CD4-positive, alpha-beta T cell treated with Interleukin-15 for 4 hours (primary cell): ENCODE data around the gene PFN4.

Experiments used
- DNase-seq: peaks from one replicate; pipeline ENCODE4 v3.0.0-alpha.2; 2020; ENCODE audit warnings: low spot score

PFN4 gene

DNA sequence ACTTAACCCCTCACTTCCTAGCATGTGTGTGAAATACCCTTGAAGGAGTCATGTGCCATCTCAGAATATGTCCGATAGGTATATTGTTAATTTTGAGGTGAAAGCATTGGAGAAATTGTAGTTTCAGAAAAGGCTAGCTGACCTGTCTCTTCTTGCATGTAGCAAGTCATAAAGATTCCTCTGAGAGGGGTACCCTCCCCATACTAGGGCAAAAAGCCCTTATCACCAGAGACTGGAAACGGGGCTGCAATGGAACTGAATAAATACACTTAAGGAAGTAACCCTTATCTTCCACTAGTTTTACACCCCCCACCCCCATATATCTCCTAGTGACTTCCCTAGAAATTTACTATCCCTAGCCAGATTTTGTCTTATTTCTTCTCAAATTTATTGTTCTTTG lies 45.3 kb downstream of the PFN4 start:
- DNase-seq, result no peak

GRCh38 chr2:24077535-24077877 lies 45.6 kb downstream of the PFN4 start:
- DNase-seq, result no peak

GRCh38 chr2:24076849-24077534 lies 46.1 kb downstream of the PFN4 start:
- DNase-seq, result no peak

DNA sequence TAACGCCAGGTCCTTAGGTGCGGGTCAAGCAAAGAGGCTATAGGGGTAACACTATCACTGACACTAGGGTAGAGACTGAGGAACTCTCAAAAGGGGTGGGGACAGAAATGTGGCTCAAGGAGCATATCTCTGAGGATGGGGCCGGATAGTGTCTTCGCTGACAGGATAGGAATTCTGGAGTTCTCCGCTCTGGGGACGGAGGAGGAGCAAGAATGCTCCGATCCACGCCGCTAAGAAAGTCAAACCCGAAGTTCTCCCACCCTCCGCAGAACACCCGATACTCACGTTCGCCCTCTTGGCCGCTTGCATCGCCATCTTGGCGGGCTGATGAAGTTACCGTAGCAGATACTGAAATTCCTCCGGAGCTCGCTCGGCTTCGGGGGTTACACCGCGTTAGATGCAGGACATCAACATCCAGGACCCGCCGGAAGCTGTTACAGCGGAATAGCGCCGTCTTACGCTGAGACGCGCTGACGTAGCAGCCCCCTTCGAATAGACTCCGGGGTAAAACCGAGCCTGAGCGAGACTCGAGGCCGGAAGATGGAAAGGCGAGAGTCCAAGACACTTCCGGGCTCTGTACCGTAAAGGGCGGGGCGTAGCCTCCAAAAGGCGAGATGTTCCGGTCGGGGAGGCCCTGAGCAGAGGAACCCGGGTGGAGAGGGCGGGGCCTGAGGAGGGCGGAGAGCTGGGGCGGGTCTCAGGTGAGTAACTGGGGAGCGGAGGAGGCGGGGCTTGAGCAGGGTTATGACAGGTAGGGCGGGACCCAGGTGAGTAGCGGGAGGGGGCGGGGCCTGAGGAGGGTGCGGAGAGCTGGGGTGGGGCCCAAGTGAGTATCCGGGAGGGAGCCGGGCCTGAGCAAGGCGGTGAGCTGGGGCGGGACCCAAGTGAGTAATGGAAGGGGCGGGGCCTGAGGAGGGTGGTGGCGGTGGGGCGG lies 47.0 kb downstream of the PFN4 start, which contains the start of gene SF3B6:
TSS of gene SF3B6 (minus strand) at position 412 of the 934 bp plus-strand sequence. CDS start at position 315, 97 bp downstream.
- DNase-seq, result peak; percentile 100

DNA sequence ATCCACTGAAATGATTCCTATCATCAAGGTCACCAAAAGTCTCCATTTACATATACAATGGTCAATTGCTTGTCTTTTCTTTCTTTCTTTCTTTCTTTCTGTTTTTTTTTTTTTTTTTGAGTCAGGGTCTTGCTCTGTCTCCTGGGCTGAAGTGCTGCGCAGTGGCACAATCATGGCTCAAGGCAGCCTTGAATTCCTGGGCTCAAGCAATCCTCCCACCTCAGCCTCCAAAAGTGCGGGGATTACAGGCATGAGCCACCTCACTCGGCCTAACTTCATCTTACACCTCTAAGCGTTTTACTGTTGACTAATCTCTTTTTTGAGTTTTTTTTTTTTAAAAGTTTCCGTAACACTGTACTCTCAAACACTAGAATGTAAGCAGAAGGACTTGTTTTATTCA lies 47.9 kb downstream of the PFN4 start:
- no peak for DNase-seq

GRCh38 chr2:24073816-24074215 lies 49.3 kb downstream of the PFN4 start:
- DNase-seq, result no peak

DNA sequence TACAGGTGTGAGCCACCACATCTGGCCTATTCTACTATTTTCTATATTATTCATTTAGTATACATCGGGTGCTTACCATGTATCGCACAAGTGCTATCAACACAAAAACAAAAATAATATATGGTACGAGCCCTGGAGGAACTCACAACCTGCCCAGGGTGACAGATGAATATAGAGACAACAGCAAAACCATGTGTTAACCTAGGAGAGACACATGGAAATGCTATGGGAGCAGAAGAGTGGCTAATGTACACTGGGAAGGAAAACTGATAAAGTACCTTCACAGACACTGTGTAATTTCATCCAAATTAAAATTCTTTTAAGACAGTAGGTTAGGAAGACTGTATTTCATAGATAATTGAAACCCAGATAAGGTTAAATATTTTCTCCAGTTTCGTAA lies 50.9 kb downstream of the PFN4 start:
- no peak for DNase-seq

DNA sequence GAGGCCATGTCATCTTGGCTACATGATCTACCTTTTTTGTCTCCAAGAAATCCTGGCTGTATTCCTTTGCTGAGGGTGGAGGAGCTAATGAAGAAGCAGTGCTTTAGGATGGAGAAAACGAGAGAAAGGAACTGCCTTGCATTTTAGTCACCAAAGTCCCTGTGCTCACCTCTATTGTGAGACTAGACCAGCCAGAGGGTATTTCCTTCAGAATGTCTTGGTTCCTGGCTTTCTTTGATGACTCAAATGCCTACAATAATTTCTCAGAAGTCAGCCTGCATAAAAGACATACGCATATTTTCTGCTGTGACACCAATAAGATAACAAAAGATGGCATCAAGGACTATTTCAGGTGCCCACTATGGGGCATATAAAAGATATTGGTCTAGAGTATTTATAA lies 57.8 kb downstream of the PFN4 start:
- no peak for DNase-seq
